Thymus (tissue), 11 donors: Measurements from ENCODE around the gene ASH1L. TPM values are rescaled to one million over a fixed set of nuclear protein-coding genes. Genes with fewer than 3 reads are reported as not detected.

Experiments used
- DNase-seq, 9 donors: peaks; one replicate each; pipeline ENCODE4 v3.0.0-alpha.2; 2013; ENCODE audit warnings: low spot score in 9 of 9, low read depth in 6 of 9, missing footprints in 1 of 9
- H3K27ac ChIP-seq, 2 donors: one replicate each; pipeline ENCODE4 v1.5.1; 2013; ENCODE audit warnings: control low read depth in 1 of 2, low read depth in 1 of 2, low read length in 1 of 2, mild to moderate bottlenecking in 1 of 2, moderate library complexity in 1 of 2
- H3K27me3 ChIP-seq, 2 donors: one replicate each; pipeline ENCODE4 v1.5.1; 2013; ENCODE audit warnings: low read length in 1 of 2; ENCODE audit not compliant: control insufficient read depth in 2 of 2, insufficient read depth in 1 of 2
- H3K36me3 ChIP-seq, 2 donors: one replicate each; pipeline ENCODE4 v1.5.1; 2013; ENCODE audit warnings: low read length in 1 of 2, mild to moderate bottlenecking in 1 of 2, moderate library complexity in 1 of 2; ENCODE audit not compliant: control insufficient read depth in 2 of 2, insufficient read depth in 2 of 2
- H3K4me1 ChIP-seq, 2 donors: one replicate each; pipeline ENCODE4 v1.5.1; 2013; ENCODE audit warnings: low read length in 2 of 2; ENCODE audit not compliant: control insufficient read depth in 2 of 2, insufficient read depth in 2 of 2
- H3K4me3 ChIP-seq, 2 donors: one replicate each; pipeline ENCODE4 v1.5.1; 2013; ENCODE audit warnings: low read length in 2 of 2, control low read depth in 1 of 2, mild to moderate bottlenecking in 1 of 2
- H3K9me3 ChIP-seq, 2 donors: one replicate each; pipeline ENCODE4 v1.5.1; 2013; ENCODE audit warnings: low read length in 1 of 2, mild to moderate bottlenecking in 1 of 2; ENCODE audit not compliant: control insufficient read depth in 2 of 2, insufficient read depth in 1 of 2
- WGBS: extraction: QIAGEN DNeasy Blood & Tissue Kit; methylation state at CpG from one replicate; pipeline ENCODE4 v1.1.7; 2013; 5-methylcytosine and 5-hydroxymethylcytosine counted together
- polyA plus RNA-seq: library from polyadenylated mRNA; stranded (reverse); fragments of 200-250 nt; gene quantifications from one replicate; pipeline ENCODE4 v1.2.3, GENCODE V29; 2013
- total RNA-seq: library from RNA; stranded (reverse); fragments of 120-200 nt; gene quantifications from one replicate; pipeline ENCODE4 v1.2.4, GENCODE V29; 2013
- donor health status: healthy.

Gene ASH1L
- total and polyA plus RNA-seq, 2 donors = 6.3 to 20.7 TPM

DNA sequence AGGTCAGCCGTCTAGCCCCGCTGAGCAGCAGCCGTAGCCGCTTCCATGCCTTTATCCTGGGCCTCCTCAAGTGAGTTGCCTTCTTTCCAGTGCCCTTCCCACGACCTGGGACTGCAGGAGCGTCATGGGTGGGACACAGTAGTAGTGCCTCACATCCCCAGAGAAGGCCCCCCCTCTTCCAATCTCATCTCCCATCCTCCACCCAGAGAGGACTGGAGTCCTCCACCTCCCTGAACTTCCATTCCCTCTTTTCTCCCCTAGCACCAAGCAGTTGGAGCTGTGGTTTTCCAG is 237.1 kb downstream of the ASH1L start:
- no peak overlapping the region for H3K27ac ChIP-seq
- no peaks in the 10 kb centered on the region for H3K9me3 ChIP-seq
- no peak for DNase-seq
- H3K4me1 ChIP-seq = peaks cover 8 to 47% of the 10 kb centered on the region in 2 donors
- peak overlapping the region in 1 of 2 donors; percentile 87 for H3K4me3 ChIP-seq
- peaks cover 0 to 30% of the 10 kb centered on the region in 2 donors for H3K27me3 ChIP-seq
- WGBS = 92% methylated on average over 6 of the region's 6 CpGs
- H3K36me3 ChIP-seq = peaks cover 11 to 13% of the 10 kb centered on the region in 2 donors

DNA sequence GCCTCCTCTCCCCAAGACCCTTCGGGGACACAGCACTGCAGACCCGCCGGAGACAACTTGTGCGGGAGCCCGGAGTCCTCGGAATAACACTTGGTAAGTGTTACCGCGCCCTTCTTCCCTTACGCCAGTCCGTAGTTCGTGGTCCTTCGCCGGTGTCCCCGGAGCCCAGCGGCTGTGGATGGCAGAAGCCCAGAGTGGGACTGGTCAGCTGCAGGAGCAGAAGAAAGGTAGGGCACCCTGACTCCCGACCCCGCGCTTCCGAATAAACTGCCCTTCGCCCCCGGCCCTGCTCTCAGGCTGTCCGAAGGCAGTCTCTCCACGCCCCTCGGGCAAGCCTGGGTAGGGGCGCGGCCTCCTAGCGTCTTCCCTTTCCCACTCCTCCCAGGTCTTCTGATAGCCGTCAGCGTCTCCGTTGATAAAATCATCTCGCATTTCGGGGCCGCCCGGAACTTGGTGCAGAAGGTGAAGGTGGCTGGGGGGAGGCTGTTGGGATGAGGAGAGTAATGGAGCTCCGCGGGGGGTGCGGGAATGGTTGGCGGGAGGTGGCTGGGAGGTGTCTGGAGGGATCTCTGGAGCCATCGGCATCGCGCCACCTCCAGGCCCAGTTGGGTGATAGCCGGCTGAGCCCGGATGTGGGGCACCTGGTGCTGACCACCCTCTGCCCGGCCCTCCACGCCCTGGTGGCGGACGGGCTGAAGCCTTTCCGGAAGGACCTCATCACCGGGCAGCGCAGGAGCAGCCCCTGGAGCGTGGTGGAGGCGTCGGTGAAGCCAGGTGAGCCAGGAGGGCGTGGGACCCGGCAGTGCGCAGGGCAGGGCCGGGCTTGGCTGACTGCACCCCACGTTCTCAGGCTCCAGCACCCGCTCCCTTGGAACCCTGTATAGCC is 237.6 kb downstream of the ASH1L start:
- H3K4me3 ChIP-seq = peak overlapping the region; percentile 71 to 87
- H3K36me3 ChIP-seq = peaks cover 7% of the 10 kb centered on the region in 2 donors
- no peaks in the 10 kb centered on the region for H3K9me3 ChIP-seq
- DNase-seq = no peak
- 22% methylated on average over 59 of the region's 59 CpGs for WGBS
- peaks cover 8 to 53% of the 10 kb centered on the region in 2 donors for H3K4me1 ChIP-seq
- no peak overlapping the region for H3K27ac ChIP-seq
- H3K27me3 ChIP-seq = peaks cover 0 to 30% of the 10 kb centered on the region in 2 donors

DNA sequence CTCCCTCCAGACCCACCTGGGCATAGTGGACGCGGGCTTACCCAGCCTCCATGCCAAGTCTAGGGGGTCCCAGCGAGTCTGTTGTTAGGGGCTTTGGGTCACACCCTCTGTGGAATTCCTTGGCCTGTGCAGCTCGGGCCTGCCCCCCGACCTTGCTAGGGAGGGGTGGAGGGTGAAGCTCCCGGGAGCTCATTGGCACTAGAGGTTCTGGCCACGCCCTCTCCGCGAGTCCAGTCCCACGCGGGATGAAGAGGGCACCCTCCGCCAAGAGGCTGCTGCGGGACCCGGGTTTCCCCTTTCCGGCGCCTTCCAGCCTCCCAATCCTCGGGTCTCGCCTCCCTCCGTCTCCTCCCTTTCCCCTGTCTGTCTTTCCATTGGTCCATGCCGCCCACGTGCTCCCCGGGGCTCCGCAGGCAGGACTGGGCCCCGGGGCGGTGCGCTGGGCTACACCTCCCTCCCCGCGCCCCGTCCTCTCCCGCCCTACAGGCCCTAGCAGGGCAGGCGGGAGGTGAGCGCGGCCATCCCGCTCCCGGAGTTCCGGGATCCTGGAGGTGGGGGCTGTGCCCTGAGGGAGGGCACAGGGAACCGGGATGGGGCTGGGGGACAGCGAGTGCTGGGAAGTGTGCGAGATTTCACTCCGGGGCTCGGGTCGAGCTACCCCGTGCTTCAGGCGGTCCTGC is 238.4 kb downstream of the ASH1L start:
- peaks cover 7 to 9% of the 10 kb centered on the region in 2 donors for H3K36me3 ChIP-seq
- H3K27ac ChIP-seq = peak overlapping the region; percentile 79 to 83
- no peaks in the 10 kb centered on the region for H3K9me3 ChIP-seq
- H3K27me3 ChIP-seq = peaks cover 0 to 30% of the 10 kb centered on the region in 2 donors
- peak overlapping the region; percentile 71 to 87 for H3K4me3 ChIP-seq
- H3K4me1 ChIP-seq = peaks cover 8 to 53% of the 10 kb centered on the region in 2 donors
- peak in 8 of 9 donors; percentile 68 to 91 (median 78) for DNase-seq
- WGBS = under 1% methylated on average over 44 of the region's 44 CpGs

DNA sequence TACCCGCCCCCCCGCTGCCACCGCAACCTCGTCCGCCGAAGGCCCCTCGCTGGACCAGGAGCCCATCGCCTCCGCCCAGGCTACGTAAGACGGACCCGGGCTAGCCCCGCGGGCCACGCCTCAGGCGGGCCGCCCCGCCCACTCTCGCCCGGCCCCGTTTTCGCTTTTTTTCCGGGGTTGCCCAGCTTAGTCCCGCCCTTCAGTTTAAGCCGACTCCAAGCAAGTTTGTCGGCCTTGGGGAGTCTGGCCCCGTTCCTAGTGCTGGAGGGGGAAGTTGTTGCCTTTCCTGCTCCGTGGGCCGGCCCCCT is 238.9 kb downstream of the ASH1L start:
- under 1% methylated on average over 29 of the region's 29 CpGs for WGBS
- DNase-seq = peak in 7 of 9 donors; percentile 39 to 86 (median 74)
- no peaks in the 10 kb centered on the region for H3K9me3 ChIP-seq
- peaks cover 8 to 53% of the 10 kb centered on the region in 2 donors for H3K4me1 ChIP-seq
- peaks cover 8 to 12% of the 10 kb centered on the region in 2 donors for H3K36me3 ChIP-seq
- H3K4me3 ChIP-seq = peak overlapping the region; percentile 71 to 87
- H3K27ac ChIP-seq = peak overlapping the region; percentile 79 to 83
- H3K27me3 ChIP-seq = peaks cover 0 to 30% of the 10 kb centered on the region in 2 donors

DNA sequence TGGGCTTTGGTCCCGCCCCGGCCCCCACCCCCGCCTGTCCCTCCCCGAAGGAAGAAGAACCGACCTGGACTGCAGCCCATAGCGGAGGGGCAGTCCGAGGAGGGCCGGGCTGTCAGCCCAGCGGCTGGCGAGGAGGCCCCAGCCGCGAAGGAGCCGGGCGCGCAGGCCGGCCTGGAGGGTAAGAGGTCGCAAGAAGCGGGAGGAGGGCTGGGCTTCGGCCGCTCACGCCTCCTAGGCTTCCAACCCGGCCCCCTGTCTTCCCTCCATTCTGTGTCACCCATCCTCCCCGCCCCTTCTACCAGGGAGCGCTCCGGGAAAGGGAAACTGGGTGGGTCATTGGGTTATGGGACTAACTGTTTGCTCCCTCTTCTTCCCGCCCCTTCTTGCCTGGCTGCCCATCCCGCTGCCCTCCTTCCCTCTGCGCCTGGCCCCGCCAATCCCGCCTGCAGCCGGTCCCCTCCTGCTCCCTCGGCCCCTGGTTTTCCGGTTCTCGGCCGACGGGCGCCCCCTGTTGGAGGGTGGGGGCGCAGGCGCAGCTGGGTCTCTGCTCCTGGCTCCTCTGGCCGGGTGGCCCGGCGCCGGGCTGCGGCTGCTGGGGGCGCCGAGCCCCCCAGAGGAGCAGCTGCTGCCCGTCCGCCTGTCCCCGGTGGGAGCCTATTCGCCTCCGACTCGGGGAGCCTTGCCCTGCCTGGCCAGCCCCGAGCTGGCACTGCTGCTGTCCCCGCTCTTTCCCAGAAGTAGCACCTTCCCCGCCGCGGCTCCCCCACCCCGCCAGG is 239.5 kb downstream of the ASH1L start:
- no peaks in the 10 kb centered on the region for H3K9me3 ChIP-seq
- H3K27me3 ChIP-seq = peaks cover 0 to 30% of the 10 kb centered on the region in 2 donors
- peak overlapping the region; percentile 78 to 79 for H3K27ac ChIP-seq
- peak overlapping the region; percentile 71 to 87 for H3K4me3 ChIP-seq
- peaks cover 8 to 53% of the 10 kb centered on the region in 2 donors for H3K4me1 ChIP-seq
- DNase-seq = peak in 7 of 9 donors; percentile 46 to 88 (median 79)
- under 1% methylated on average over 58 of the region's 58 CpGs for WGBS
- H3K36me3 ChIP-seq = peaks cover 13% of the 10 kb centered on the region in 2 donors

DNA sequence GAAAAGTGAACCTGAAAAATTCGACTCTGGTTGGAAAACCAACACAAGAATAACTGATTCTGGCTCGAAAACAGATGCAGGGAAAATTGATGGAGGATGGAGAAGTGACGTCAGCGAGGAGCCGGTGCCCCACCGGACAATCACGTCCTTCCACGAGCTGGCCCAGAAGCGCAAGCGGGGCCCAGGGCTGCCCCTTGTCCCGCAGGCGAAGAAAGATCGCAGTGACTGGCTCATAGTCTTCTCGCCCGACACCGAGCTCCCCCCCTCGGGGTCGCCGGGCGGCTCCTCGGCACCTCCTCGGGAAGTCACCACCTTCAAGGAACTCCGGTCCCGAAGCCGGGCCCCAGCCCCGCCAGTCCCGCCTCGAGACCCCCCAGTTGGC is 240.0 kb downstream of the ASH1L start:
- Histone ChIP-seq H3K9me3 (no peaks in the 10 kb centered on the region), H3K27ac (no peak overlapping the region), H3K4me3 (peak overlapping the region; percentile 71 to 87), H3K27me3 (peaks cover 0 to 30% of the 10 kb centered on the region in 2 donors), H3K4me1 (peaks cover 8 to 53% of the 10 kb centered on the region in 2 donors), H3K36me3 (peaks cover 18 to 19% of the 10 kb centered on the region in 2 donors)
- no peak for DNase-seq
- WGBS = 3% methylated on average over 28 of the region's 28 CpGs

DNA sequence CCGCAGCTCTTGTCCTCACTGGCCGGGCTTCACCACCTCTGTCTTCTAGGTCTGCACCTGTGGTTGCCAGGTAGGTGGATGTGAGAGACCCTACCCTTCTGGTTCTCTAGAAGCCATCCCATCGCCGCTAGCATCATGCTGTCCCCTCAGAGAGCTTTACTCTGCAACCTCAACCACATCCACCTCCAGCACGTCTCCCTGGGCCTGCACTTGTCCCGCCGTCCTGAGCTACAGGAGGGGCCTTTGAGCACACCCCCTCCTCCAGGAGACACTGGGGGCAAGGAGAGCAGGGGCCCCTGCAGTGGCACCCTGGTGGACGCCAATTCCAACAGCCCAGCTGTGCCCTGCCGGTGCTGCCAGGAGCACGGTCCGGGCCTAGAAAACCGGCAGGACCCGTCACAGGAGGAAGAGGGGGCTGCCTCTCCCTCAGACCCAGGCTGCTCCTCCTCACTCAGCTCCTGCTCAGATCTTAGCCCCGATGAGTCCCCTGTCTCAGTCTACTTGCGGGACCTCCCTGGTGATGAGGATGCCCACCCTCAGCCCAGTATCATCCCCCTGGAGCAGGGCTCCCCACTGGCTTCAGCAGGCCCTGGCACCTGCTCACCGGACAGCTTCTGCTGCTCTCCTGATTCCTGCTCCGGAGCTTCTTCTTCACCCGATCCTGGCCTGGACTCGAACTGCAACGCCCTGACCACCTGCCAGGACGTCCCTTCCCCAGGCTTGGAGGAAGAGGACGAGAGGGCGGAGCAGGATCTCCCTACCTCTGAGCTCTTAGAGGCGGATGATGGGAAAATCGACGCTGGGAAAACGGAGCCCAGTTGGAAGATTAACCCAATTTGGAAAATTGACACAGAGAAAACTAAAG is 240.7 kb downstream of the ASH1L start:
- 87% methylated on average over 27 of the region's 27 CpGs for WGBS
- no peak for DNase-seq
- H3K36me3 ChIP-seq = peaks cover 19% of the 10 kb centered on the region in 2 donors
- peaks cover 8 to 53% of the 10 kb centered on the region in 2 donors for H3K4me1 ChIP-seq
- no peaks in the 10 kb centered on the region for H3K9me3 ChIP-seq
- peaks cover 0 to 30% of the 10 kb centered on the region in 2 donors for H3K27me3 ChIP-seq
- H3K27ac ChIP-seq = peak overlapping the region in 1 of 2 donors; percentile 24
- H3K4me3 ChIP-seq = peak overlapping the region in 1 of 2 donors; percentile 87
